HG02623 (cell line): ENCODE data around the gene LEMD2.

ENCODE experiments used
- ATAC-seq: cut with Tn5 transposase; IDR thresholded peaks from one replicate; pipeline ENCODE4 v1.9.1; 2021; ENCODE audit warnings: moderate library complexity; ENCODE audit not compliant: unreplicated experiment

LEMD2 gene

GRCh38 chr6:33742837-33743236 lies 46.1 kb downstream of the LEMD2 start:
- no peak for ATAC-seq

GRCh38 chr6:33742092-33742491 lies 46.8 kb downstream of the LEMD2 start:
- no peak for ATAC-seq

GRCh38 chr6:33740794-33741193 lies 48.1 kb downstream of the LEMD2 start:
- ATAC-seq = no peak

- ATAC-seq = no peak
Observed at GRCh38 chr6:33740204-33740608, 48.7 kb downstream of the LEMD2 start.

GRCh38 chr6:33739571-33739970 lies 49.4 kb downstream of the LEMD2 start:
- ATAC-seq = no peak

GRCh38 chr6:33738879-33739278 lies 50.1 kb downstream of the LEMD2 start:
- no peak for ATAC-seq

GRCh38 chr6:33738153-33738552 lies 50.8 kb downstream of the LEMD2 start:
- ATAC-seq = no peak

- ATAC-seq = no peak
Observed at GRCh38 chr6:33737267-33738026, 51.5 kb downstream of the LEMD2 start.

- no peak for ATAC-seq
Observed at GRCh38 chr6:33735216-33735615, 53.7 kb downstream of the LEMD2 start.

GRCh38 chr6:33733709-33734007 lies 55.3 kb downstream of the LEMD2 start:
- ATAC-seq = no peak

- ATAC-seq = no peak
Observed at GRCh38 chr6:33732817-33733708, 55.9 kb downstream of the LEMD2 start.

GRCh38 chr6:33732385-33732784 lies 56.5 kb downstream of the LEMD2 start:
- ATAC-seq = no peak

GRCh38 chr6:33731751-33732282 lies 57.1 kb downstream of the LEMD2 start:
- no peak for ATAC-seq

- ATAC-seq = no peak
Observed at GRCh38 chr6:33731035-33731434, 57.9 kb downstream of the LEMD2 start.

- ATAC-seq = no peak
Observed at GRCh38 chr6:33730611-33731010, 58.3 kb downstream of the LEMD2 start.

- ATAC-seq = no peak
Observed at GRCh38 chr6:33729059-33729458, 59.9 kb downstream of the LEMD2 start.

- ATAC-seq = no peak
Observed at GRCh38 chr6:33728438-33728837, 60.5 kb downstream of the LEMD2 start.

- ATAC-seq = no peak
Observed at GRCh38 chr6:33727932-33728331, 61.0 kb downstream of the LEMD2 start.

- no peak for ATAC-seq
Observed at GRCh38 chr6:33727126-33727525, 61.8 kb downstream of the LEMD2 start.

- no peak for ATAC-seq
Observed at GRCh38 chr6:33726696-33727095, 62.2 kb downstream of the LEMD2 start.

- no peak for ATAC-seq
Observed at GRCh38 chr6:33725891-33726673, 62.8 kb downstream of the LEMD2 start.
